ENCODE data around the gene CASKIN1. TPM values are rescaled to one million over a fixed set of nuclear protein-coding genes. Genes with fewer than 3 reads are reported as not detected.

CASKIN1 gene
- total RNA-seq, 1 experiment from 2014 or later: 7.9 TPM

GRCh38 chr16:2208772-2209171, 12.4 kb upstream of the CASKIN1 start:
- Histone ChIP-seq H2AFZ (ENCODE audit: low read length) (no peak overlapping the region), H2BK5ac (ENCODE audit: insufficient read length, low read length) (no peak overlapping the region), H3K18ac (ENCODE audit: insufficient read length, low read depth, low read length) (no peak overlapping the region), H4K20me1 (ENCODE audit: control insufficient read depth, insufficient read depth, insufficient read length) (no peaks in the 10 kb centered on the region), H2BK20ac (ENCODE audit: low read depth, low read length, poor library complexity, severe bottlenecking) (no peak overlapping the region), H2BK15ac (ENCODE audit: low read depth, low read length) (no peak overlapping the region), H3K23ac (ENCODE audit: insufficient read length, low read depth, low read length) (no peak overlapping the region), H3K4me1 (ENCODE audit: insufficient read depth, low read length) (no peaks in the 10 kb centered on the region; the same call in 1 of the 2 replicates), H3K23me2 (ENCODE audit: insufficient read length, low read depth, low read length, poor library complexity, severe bottlenecking) (peaks cover 18% of the 10 kb centered on the region), H3K14ac (ENCODE audit: insufficient read depth, low read length) (no peak overlapping the region), H4K5ac (ENCODE audit: insufficient read length, low read depth, low read length) (no peak overlapping the region), H2BK12ac (ENCODE audit: insufficient read length, low read depth, low read length) (no peak overlapping the region), H2AK5ac (ENCODE audit: insufficient read length, low read length) (no peak overlapping the region), H3K79me1 (ENCODE audit: insufficient read depth, low read depth, low read length, poor library complexity, severe bottlenecking) (peaks cover 6% of the 10 kb centered on the region), H3K56ac (ENCODE audit: insufficient read length, low read depth, low read length) (no peak overlapping the region), H3K79me2 (ENCODE audit: insufficient read depth, low read length) (peaks cover 5% of the 10 kb centered on the region; the same call in 1 of the 2 replicates), H3K9ac (ENCODE audit: extremely low read depth, insufficient read length, low read length) (no peak overlapping the region), H3K9me3 (ENCODE audit: control insufficient read depth, low read depth, low read length) (no peaks in the 10 kb centered on the region), H4K91ac (ENCODE audit: insufficient read length, low read depth, low read length) (no peak overlapping the region), H4K8ac (replicated peaks; ENCODE audit: insufficient read length, low read depth, low read length) (no peak overlapping the region), H3K4ac (ENCODE audit: low read depth, low read length) (no peak overlapping the region), H3K27me3 (ENCODE audit: insufficient read depth, low read length) (no peaks in the 10 kb centered on the region), H2BK120ac (ENCODE audit: low read depth, low read length, poor library complexity, severe bottlenecking) (no peak overlapping the region), H3K4me2 (ENCODE audit: insufficient read depth, insufficient read length, low read length) (no peak overlapping the region), H3T11ph (ENCODE audit: low read length) (no peak overlapping the region), H3K27ac (ENCODE audit: insufficient read length, low read depth, low read length) (no peak overlapping the region)
- Mint-ChIP-seq H3K36me3 (ENCODE audit: insufficient read depth in 1 of 3, low read depth in 3 of 3) (peaks cover 17 to 48% (median 46%) of the 10 kb centered on the region in 3 experiments; a peak in 6 of 7 replicates), H3K9me3 (peaks cover 0 to 4% of the 10 kb centered on the region in 2 experiments; a peak in 1 of 5 replicates), H3K4me3 (peak overlapping the region in 1 of 2 experiments; percentile 29; a peak in 1 of 5 replicates), H3K27ac (no peak overlapping the region), H3K4me1 (peaks cover 19 to 24% of the 10 kb centered on the region in 2 experiments), H3K27me3 (ENCODE audit: low read depth) (peaks cover 4% of the 10 kb centered on the region)
- no peak for DNase-seq
- WGBS (ENCODE audit: extremely low coverage, insufficient read length, low lambda C conversion rate): no CpG with 5 or more reads among the region's 9 CpGs
- no peak for TF ChIP-seq CTCF (conservative IDR thresholded peaks at IDR 0.05)

Measured in H9 (cell line).